BJ (cell line): Measurements from ENCODE around the gene MOV10L1. TPM values are rescaled to one million over a fixed set of nuclear protein-coding genes. Genes with fewer than 3 reads are reported as not detected.
A peak's percentile ranks its signal among the peaks of the same experiment; 100 is the strongest.
"Not testable (repeated sequence)": the region's sequence is repeated elsewhere in the genome, so short reads cannot be mapped to it uniquely, and the experiment has no call there.

Source experiments
- CTCF ChIA-PET: fragments of 350-600 bp; formaldehyde crosslinking; extraction: SDS; loops from one replicate; lab custom pipeline; 2021; ENCODE audit warnings: antibody characterized with exemption, inconsistent platforms; lab: Yijun Ruan, JAX
- POLR2A ChIA-PET: fragments of 300-600 bp; sonication (Branson Sonifier 250); formaldehyde crosslinking; extraction: SDS; loops from one replicate; lab custom pipeline; 2021; ENCODE audit warnings: antibody characterized with exemption; lab: Charles Lee
- DNase-seq: peaks from one replicate; pipeline ENCODE4 v3.0.0-alpha.2; 2011; ENCODE audit warnings: low read depth
- H3K27me3 ChIP-seq: 2 replicates; pipeline ENCODE4 v1.6.0; 2011; ENCODE audit warnings: low read length; ENCODE audit not compliant: control insufficient read depth, insufficient read depth
- H3K36me3 ChIP-seq: 2 replicates; pipeline ENCODE4 v1.5.1; 2011; ENCODE audit warnings: low read length; ENCODE audit not compliant: control insufficient read depth, insufficient read depth
- H3K4me3 ChIP-seq: 2 replicates; pipeline ENCODE4 v1.5.1; 2011; ENCODE audit warnings: low read depth, mild to moderate bottlenecking, control low read depth, low read length
- polyA plus RNA-seq: library from polyadenylated mRNA; depleted of rRNA; stranded (reverse); fragments of >200 nt; gene quantifications from 2 replicates; pipeline ENCODE4 v1.2.3, GENCODE V29; 2011
- TF ChIP-seq, protein P1 (sequence below): IDR thresholded peaks from 2 replicates; pipeline ENCODE4 v1.5.1; 2011; ENCODE audit warnings: low read depth, mild to moderate bottlenecking, control low read depth, inconsistent platforms, low read length, moderate library complexity; ENCODE audit not compliant: insufficient read depth

MOV10L1 gene
- polyA plus RNA-seq, 1 experiment: 6.6 TPM

DNA sequence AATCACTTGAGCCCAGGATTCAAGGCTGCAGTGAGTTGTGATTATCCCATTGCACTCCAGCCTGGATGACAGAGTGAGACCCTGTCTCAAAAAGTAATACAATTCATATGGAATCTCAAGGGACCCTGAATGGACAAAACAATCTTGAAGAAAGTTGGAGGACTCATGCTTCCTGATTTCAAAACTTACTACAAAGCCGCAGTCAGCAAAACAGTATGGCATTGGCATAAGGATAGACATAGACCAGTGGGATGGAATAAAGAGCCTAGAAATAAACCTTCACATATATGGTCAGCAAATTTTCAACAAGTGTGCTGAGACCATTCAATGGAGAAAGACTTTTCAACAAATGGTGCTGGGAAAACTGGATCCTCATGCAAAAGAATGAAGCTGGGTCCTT, 113.5 kb downstream of the MOV10L1 start:
- Histone ChIP-seq H3K36me3 (peaks cover 12% of the 10 kb centered on the region), H3K27me3 (no peaks in the 10 kb centered on the region), H3K4me3 (no peak overlapping the region)
- ChIA-PET CTCF (interaction anchor here (1.3 kb wide), 1 partner anchor 13 kb away, joined by 3 read pairs; no protein-coding TSS in a partner anchor), POLR2A (no interaction called here)
- no peak for DNase-seq
- TF ChIP-seq, protein P1, sequence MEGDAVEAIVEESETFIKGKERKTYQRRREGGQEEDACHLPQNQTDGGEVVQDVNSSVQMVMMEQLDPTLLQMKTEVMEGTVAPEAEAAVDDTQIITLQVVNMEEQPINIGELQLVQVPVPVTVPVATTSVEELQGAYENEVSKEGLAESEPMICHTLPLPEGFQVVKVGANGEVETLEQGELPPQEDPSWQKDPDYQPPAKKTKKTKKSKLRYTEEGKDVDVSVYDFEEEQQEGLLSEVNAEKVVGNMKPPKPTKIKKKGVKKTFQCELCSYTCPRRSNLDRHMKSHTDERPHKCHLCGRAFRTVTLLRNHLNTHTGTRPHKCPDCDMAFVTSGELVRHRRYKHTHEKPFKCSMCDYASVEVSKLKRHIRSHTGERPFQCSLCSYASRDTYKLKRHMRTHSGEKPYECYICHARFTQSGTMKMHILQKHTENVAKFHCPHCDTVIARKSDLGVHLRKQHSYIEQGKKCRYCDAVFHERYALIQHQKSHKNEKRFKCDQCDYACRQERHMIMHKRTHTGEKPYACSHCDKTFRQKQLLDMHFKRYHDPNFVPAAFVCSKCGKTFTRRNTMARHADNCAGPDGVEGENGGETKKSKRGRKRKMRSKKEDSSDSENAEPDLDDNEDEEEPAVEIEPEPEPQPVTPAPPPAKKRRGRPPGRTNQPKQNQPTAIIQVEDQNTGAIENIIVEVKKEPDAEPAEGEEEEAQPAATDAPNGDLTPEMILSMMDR: no peak

DNA sequence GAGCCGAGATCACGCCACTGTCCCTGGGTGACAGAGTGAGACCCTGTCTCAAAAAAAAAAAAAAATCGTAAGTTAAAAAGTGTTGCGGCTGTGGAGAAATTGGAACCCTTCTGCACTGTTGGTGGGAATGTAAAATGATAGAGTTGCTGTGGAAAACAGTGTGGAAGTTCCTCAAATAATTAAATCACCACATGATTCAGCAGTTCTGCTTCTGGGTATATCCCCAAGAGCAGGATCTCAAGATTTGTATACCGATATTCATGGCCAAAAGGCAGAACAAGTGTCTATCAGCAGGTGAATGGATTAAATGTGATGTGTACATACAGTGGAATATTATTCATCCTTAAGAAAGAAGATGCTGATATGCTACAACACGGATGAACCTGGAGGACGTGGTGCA, 114.8 kb downstream of the MOV10L1 start:
- Histone ChIP-seq H3K27me3 (no peaks in the 10 kb centered on the region), H3K4me3 (no peak overlapping the region), H3K36me3 (peaks cover 13% of the 10 kb centered on the region)
- DNase-seq: no peak
- TF ChIP-seq, protein P1: no peak
- ChIA-PET POLR2A (no interaction called here), CTCF (no interaction called here)

DNA sequence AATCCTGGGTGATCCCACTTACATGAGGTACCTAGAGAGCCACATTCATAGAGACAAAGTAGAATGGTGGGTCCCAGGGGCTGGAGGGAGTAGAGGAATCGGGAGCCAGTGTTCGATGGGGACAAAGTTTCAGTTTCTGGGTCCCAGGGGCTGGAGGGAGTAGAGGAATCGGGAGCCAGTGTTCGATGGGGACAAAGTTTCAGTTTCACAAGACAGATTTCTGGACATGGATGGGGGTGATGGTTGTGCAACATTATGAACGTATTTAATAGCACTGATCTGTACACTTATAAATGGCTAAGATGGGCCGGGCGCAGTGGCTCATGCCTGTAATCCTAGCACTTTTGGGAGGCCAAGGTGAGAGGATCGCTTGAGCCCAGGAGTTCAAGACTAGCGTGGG, 115.2 kb downstream of the MOV10L1 start:
- H3K27me3 ChIP-seq, POLR2A ChIA-PET: not testable (repeated sequence)

DNA sequence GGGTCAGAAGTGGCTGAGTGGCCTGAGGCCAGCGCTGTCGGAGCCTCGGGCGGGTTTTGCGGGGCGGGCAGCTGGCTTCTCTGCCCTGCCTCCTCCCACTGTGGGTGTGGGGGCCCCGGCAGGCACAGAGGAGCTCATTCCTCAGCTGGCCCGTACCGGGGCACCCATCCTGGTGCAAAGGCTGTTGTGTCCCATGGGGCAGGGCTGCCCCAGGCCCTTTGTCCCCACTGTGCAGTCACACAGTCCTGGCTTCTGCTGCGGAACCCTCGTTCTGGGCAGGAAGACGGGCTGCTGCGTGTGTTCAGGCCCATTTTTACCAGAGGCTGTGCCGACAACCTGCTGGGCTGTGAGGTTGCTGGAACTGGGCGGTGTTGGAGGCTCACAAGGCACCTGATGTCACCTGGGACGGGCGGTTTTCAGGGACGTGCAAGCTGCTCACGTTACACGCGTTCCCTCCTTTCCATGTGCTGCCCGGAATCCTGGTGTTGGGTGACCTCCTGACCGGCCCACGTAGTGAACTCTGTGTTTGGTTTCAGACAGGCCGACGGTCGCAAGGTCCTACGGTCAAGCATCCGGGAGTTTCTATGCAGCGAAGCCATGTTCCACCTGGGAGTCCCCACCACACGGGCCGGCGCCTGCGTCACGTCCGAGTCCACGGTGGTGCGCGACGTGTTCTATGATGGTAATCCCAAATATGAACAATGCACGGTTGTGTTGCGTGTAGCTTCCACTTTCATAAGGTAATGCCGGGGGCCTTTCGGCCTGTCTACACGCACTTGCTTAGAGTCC, 116.2 kb downstream of the MOV10L1 start:
- CTCF ChIA-PET: interaction anchor here (0.6 to 2.2 kb wide), 10 partner anchors 10 to 276 kb away, joined by 3 to 10 read pairs (median 4); partner anchors contain the start of gene HDAC10
- H3K36me3 ChIP-seq: peaks cover 24% of the 10 kb centered on the region
- TF ChIP-seq, protein P1: no peak

More for the DNA sequence above, 115.2 kb downstream of the MOV10L1 start:
- CTCF ChIA-PET: interaction anchor here (0.7 kb wide), 1 partner anchor 14 kb away, joined by 3 read pairs; no protein-coding TSS in a partner anchor
- H3K4me3 ChIP-seq, DNase-seq: not testable (repeated sequence)
- H3K36me3 ChIP-seq: peaks cover 15% of the 10 kb centered on the region

DNA sequence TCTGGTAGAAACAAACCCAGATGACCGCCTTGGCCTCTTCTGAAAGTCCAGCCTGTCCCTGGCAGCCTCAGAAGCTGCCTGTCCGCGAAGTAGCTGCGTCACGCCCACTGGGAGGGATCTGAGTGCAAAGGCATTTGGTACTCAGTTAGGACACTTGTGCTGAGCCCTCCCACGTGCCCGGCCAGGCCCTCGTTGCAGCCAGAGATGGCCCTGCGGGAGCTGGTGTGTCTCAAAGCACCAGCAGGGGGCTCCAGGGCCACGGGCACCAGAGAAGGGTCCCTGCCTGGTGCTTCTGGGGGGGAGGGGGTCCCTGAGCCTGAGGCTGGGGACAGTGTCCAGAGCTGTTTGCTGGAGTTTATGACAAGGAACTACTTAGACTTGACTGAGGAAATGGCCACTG, 116.8 kb downstream of the MOV10L1 start:
- no peak for DNase-seq
- Histone ChIP-seq H3K36me3 (peaks cover 27% of the 10 kb centered on the region), H3K4me3 (no peak overlapping the region), H3K27me3 (no peaks in the 10 kb centered on the region)
- POLR2A ChIA-PET: no interaction called here
- TF ChIP-seq, protein P1: peak; percentile 72
- CTCF ChIA-PET: interaction anchor here (0.6 to 2.2 kb wide), 13 partner anchors 9 to 276 kb away, joined by 3 to 10 read pairs (median 3); partner anchors contain the start of gene HDAC10

More for the DNA sequence above, 116.2 kb downstream of the MOV10L1 start:
- Histone ChIP-seq H3K4me3 (no peak overlapping the region), H3K27me3 (no peaks in the 10 kb centered on the region)
- POLR2A ChIA-PET: no interaction called here
- no peak for DNase-seq
